Fibroblast of pulmonary artery (primary cell): ENCODE data around the gene SAXO1.
A peak's percentile ranks its signal among the peaks of the same experiment; 100 is the strongest.

Experiments
- DNase-seq: peaks from one replicate; pipeline ENCODE4 v3.0.0-alpha.2; 2010; ENCODE audit warnings: low read depth
- H3K4me3 ChIP-seq: replicated peaks from 2 replicates; pipeline ENCODE4 v1.5.1; 2011; ENCODE audit warnings: low read depth, mild to moderate bottlenecking, control low read depth, low read length, moderate library complexity
- TF ChIP-seq, protein P1 (sequence below): IDR thresholded peaks from 2 replicates; pipeline ENCODE4 v1.5.1; 2011; ENCODE audit warnings: mild to moderate bottlenecking, control low read depth, low read length, inconsistent platforms; ENCODE audit errors: missing control alignments

The SAXO1 gene

DNA sequence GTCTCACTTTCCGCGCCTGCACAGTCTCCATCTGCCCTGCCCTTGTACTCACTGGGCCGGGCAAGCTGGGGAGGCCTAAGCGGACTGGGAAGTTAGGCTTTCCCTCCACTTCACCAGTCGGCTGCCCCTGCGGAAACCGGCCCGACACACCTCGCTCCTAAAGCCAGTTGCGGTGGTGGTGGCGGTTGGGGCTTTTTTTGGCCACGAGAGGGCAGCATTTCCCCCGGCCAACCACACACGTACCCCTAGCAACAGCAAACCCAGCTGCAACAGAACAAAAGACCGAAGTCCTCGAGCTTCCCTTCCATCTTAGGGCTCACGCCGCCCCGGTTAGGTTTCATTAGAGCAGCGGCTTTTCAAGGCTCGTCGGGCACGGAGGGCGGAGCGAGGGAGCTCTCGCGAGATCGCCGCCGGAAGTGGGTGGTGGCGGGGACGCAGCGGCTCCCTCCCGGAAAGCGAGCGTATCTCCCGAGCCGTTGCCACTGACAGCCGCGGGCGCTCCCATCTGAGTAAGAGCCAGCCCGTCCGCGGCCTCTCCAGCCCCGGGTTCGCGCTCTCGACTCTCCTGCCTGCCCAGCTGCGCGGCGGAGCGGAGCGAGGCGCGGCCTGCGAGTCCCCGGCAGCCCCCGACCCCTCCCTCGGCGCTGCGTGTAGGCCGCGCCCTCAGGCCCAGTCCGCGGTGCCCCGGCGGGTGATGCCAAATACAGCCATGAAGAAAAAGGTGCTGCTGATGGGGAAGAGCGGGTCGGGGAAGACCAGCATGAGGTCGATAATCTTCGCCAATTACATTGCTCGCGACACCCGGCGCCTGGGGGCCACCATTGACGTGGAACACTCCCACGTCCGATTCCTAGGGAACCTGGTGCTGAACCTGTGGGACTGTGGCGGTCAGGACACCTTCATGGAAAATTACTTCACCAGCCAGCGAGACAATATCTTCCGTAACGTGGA, 16.2 kb upstream of the SAXO1 start, which contains the start of gene RRAGA:
RRAGA (plus strand) TSS at position 462 of the 951 bp plus-strand sequence; CDS start at position 695, 233 bp downstream.
- H3K4me3 ChIP-seq: peak within 1 kb of the TSS; percentile 91
- TF ChIP-seq, protein P1, sequence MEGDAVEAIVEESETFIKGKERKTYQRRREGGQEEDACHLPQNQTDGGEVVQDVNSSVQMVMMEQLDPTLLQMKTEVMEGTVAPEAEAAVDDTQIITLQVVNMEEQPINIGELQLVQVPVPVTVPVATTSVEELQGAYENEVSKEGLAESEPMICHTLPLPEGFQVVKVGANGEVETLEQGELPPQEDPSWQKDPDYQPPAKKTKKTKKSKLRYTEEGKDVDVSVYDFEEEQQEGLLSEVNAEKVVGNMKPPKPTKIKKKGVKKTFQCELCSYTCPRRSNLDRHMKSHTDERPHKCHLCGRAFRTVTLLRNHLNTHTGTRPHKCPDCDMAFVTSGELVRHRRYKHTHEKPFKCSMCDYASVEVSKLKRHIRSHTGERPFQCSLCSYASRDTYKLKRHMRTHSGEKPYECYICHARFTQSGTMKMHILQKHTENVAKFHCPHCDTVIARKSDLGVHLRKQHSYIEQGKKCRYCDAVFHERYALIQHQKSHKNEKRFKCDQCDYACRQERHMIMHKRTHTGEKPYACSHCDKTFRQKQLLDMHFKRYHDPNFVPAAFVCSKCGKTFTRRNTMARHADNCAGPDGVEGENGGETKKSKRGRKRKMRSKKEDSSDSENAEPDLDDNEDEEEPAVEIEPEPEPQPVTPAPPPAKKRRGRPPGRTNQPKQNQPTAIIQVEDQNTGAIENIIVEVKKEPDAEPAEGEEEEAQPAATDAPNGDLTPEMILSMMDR: peak; percentile 80

DNA sequence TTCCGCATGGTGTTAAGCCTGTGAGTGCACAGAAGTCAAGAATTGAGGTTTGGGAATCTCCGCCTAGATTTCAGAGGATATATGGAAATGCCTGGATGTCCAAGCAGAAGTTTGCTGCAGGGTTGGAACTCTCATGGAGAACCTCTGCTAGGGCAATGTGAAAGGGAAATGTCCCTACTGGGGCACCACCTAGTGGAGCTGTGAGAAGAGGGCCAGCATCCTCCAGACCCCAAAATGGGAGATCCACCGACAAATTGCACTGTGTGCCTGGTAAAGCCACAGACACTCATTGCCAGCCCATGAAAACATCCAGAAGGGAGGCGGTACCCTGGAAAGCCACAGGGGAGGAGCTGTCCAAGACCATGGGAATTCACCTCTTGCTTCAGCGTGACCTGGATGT, 3.6 kb upstream of the SAXO1 start:
- no peak overlapping the region for H3K4me3 ChIP-seq
- no peak for DNase-seq
- TF ChIP-seq, protein P1: no peak

More for the DNA sequence above, 16.2 kb upstream of the SAXO1 start, which contains the start of gene RRAGA:
- DNase-seq: peak; percentile 98

DNA sequence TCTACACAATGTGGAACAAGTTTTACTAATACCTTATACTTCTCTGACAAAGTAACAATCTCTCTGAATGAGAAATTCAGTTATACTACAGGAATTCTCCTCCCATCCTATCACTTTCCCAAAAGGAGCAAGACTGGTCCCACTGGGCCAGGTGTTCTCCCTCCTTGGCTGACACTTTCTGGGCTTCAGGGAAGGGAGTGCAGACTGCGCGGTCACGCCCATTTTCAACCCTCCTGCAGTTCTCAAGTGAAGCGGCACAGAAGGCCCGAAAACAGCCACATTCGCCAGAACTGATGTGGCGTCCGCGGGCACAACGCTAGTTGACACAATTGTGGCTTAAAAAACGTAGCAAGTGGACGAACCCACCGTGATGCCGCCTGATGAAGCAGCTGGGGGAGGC, 603 bp downstream of the SAXO1 start:
- H3K4me3 ChIP-seq: no peak overlapping the region
- no peak for DNase-seq
- TF ChIP-seq, protein P1: no peak

DNA sequence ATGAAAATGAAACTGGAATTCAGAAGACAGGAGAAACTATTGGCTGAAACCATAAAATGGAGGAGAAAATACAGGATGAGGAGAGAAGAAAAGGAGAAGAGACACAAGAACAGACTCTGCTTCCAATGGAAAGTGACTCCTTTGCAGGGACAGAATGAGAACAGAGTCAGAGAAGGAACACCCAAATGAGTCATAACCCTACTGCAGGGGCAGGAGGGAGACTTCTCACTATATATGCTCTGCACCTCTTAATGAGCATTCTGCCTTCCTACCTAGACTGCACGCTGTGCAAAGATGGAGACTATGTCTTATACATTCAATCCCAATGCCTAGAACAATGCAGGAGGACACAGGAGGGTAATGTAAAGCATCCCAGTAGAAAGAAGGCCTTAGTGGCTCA, 2.1 kb downstream of the SAXO1 start:
- TF ChIP-seq, protein P1: no peak
- DNase-seq: no peak
- no peak overlapping the region for H3K4me3 ChIP-seq

DNA sequence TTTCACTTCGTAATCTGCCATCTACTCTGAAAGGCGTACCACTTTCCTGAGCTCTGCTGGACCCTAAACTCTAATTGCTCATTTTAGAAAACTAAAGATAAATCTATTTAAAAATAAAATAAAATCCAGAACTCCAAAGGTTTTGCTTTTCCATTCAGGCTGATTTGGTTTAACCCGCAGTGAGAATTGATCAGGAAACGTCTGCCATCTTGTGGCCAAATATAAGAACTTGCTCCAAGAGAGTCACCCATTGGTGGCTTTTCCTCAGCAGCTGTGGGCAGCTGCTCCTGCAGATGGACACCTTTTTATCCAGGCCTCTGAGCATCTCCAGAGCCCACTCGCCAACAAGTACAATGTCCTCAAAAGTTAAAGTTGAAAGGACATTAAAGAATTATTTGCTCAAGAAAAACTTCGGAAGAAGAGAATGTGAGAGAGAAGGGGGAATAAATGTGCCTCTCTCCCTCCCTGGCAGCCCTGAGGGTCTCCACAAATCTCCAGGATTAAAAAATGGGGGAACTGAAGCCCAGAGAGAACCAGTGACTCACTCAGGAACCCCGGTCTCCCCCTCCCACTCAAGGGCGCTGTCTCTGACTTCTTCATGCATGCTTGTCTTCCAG, 4.1 kb downstream of the SAXO1 start:
- DNase-seq: peak; percentile 83
- no peak overlapping the region for H3K4me3 ChIP-seq
- TF ChIP-seq, protein P1: peak; percentile 66

DNA sequence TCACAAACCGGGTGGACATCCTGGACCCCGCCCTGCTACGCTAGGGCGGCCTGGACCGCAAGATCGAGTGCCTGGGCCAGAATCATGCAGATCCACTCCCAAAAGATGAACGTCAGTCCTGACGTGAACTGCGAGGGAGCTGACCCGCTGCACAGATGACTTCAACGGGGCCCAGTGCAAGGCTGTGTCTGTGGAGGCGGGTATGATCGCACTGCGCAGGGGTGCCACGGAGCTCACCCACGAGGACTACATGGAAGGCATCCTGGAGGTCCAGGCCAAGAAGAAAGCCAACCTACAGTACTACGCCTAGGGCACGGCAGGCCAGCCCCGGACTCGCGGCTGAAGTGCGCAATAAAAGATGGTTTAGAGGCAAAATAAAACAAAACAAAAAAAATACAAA, 5.2 kb downstream of the SAXO1 start:
- no peak for DNase-seq
- TF ChIP-seq, protein P1: no peak
- H3K4me3 ChIP-seq: no peak overlapping the region
